SW 1271 (cell line): ENCODE data around the gene SRRM5.
"Not testable (repeated sequence)": the region's sequence is repeated elsewhere in the genome, so short reads cannot be mapped to it uniquely, and the experiment has no call there.

ENCODE experiments used
- DNase-seq, 2 experiments: peaks; one replicate each; lab custom pipeline; 2025; lab: John Stamatoyannopoulos, UW

The SRRM5 gene

GRCh38 chr19:43616306-43616705 lies 4.4 kb downstream of the SRRM5 start:
- no peak for DNase-seq

DNA sequence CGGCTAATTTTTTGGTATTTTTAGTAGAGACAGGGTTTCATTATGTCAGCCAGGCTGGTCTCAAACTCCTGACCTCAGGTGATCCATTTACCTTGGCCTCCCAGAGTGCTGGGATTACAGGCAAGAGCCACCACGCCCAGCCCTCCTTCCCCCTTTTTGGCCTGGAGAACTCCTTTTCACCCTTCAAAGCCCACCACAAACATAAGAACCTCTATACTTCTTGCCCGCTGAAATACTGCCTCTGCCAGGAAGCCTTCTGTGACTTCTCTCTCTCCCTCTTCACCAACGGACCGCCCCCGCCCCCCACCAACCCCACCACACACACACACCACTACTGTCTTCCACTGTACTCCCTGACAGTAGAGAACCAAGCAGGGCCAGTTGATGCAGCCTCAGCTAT lies 5.1 kb downstream of the SRRM5 start:
- no peak for DNase-seq

DNA sequence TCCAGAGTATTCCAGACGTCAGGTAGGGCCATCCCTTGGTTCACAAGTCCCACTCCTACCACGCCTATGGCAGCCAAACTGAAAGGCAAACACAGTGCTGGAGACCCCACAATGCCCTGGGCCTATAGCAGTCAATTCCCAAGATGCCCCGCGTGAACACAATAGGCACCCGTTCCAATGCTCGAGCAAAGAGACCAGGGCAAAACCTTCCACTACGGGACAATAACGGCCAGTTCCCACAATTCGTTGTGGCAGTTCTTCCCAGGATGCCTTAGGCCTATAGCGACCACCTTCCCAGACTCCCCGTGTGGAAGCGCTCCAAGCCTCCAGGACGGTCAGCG lies 7.0 kb downstream of the SRRM5 start:
- peak; percentile 54 to 77 for DNase-seq

DNA sequence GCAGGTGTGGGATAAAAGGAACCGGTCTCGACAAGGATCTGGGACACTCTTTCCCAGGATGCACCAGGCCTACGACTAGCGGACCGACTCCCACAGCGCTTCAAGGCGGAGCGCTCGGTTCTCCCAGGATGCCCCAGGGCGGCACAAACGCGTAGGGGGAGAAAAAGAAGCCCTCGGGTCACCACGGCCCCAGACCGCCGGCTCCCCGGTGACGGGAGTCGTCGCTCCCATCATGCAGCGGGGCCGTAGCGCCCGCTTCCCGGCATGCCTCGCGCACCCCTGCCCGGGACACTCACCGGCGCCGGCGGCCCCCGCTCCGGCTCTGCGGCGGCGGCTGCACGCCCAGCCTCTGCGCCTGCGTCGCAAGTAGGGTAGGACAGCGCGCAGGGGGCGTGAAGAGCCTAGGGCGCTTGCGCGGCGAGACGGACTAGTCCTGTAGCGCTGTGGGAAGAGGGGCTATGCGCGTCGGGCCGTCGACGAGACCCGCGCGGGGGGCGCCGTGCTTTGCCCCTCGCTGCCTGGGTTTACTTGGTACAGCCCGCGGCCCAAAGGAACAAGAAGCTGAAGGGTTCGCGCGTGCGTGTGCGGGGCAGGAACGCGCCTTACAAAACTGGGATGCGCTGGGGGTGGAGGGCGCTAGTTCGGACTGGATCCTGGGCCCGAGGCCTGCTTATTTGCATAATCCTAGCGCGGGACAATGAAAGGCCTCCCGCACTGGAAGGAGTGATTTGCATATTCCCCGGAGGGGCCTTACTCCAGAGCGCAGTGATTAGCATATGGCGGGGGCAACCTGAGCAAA lies 7.6 kb downstream of the SRRM5 start, which contains the start of gene ZNF428:
TSS of gene ZNF428 (minus strand) at position 368 of the 799 bp plus-strand sequence. CDS start 5,325 bp downstream, outside the sequence.
- peak; percentile 64 to 77 for DNase-seq

GRCh38 chr19:43620061-43621001 lies 8.4 kb downstream of the SRRM5 start:
- DNase-seq = no peak

GRCh38 chr19:43622070-43622469 lies 10.2 kb downstream of the SRRM5 start:
- no peak for DNase-seq

- DNase-seq = no peak
Observed at GRCh38 chr19:43622956-43623355, 11.1 kb downstream of the SRRM5 start.

GRCh38 chr19:43623889-43624670 lies 12.2 kb downstream of the SRRM5 start:
- DNase-seq = no peak

- DNase-seq = no peak
Observed at GRCh38 chr19:43624933-43625332, 13.0 kb downstream of the SRRM5 start.

DNA sequence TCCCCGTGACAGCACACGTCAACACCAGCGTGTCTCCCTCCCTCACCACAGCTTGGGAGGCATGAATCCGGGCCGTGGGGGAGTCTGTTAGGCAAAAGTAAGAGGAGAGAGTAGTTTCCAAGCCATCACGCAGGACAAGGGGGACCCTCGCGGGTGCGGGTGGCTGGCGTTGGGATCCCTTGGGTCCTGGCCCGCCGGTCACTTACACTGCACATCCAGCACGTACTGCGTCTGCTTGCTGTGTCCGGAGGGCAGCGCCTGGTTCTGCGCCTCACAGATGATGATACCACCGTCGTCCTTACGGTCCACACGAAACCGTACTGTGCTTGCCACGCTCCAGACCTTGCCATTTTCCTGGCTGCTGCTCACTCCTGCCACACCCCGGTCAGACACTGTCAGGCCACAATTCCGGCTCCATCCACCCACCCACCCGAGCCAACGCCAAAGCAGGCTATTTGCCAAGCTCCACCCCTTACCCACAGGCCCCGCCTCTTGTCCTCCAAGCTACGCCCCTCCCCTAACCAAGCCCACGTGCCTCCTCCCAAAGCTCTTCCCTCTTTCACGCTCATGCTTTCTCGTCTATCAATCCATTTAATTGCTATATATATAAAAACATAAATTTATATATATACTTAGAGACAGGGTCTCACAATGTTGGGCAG lies 14.2 kb downstream of the SRRM5 start:
- DNase-seq = no peak

GRCh38 chr19:43626838-43627237 lies 14.9 kb downstream of the SRRM5 start:
- no peak for DNase-seq

GRCh38 chr19:43628646-43629326 lies 16.9 kb downstream of the SRRM5 start:
- no peak for DNase-seq

- DNase-seq = no peak
Observed at GRCh38 chr19:43631491-43631890, 19.6 kb downstream of the SRRM5 start.

DNA sequence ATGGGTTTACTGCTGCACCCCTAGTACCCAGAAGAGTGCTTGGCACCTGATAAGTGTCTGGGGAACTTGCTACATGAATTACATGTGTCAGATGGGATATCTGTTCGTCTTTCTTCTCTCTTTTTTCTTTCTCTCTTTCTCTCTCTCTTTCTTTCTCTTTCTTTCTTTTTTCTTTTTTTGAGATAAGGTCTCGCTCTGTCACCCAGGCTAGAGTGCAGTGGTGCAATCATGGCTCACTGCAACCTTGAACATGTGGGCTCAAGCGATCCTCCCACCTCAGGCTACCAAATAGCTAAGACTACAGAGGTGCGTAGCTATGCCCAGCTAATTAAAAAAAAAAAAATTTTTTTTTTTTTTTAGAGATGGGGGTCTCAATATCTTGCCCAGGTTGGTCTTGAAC lies 21.6 kb downstream of the SRRM5 start:
- DNase-seq = no peak

GRCh38 chr19:43634068-43634467 lies 22.2 kb downstream of the SRRM5 start:
- no peak for DNase-seq

DNA sequence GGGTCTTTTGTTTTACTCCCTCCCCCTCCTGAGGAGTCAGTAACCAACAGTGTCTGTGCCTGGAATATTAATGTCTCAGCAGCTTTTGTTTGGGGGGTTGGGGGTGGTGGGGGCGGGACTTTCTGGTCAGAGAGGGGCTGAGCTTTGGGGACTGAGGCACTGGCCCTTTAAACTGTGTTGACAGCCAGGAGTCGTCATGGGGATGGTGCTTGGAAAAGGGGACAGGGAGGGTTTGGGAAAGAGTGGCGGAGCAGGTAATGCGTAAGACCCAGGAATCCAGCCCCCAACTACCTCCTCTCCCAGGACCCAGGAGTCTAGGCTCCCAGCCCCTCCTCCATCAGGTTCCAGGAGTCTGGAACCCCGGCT lies 22.6 kb downstream of the SRRM5 start:
- no peak for DNase-seq

GRCh38 chr19:43634872-43635560 lies 23.1 kb downstream of the SRRM5 start:
- DNase-seq = no peak

DNA sequence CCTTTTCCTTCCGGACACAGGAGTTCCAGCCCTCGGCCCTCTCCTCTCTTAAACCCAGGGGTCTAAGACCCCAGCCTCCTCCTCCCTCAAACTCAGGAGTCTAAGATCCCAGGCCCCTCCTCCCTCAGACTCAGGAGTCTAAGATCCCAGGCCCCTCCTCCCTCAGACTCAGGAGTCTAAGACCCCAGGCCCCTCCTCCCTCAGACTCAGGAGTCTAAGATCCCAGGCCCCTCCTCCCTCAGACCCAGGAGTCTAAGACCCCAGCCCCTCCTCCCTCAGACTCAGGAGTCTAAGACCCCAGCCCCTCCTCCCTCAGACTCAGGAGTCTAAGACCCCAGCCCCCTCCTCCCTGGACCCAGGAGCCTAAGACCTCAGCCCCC lies 23.7 kb downstream of the SRRM5 start:
- DNase-seq = not testable (repeated sequence)

GRCh38 chr19:43636121-43636683 lies 24.3 kb downstream of the SRRM5 start:
- no peak for DNase-seq
